Right atrium auricular region (tissue), 2 donors: ENCODE data around the gene ABCA6. TPM values are rescaled to one million over a fixed set of nuclear protein-coding genes. Genes with fewer than 3 reads are reported as not detected.

Source experiments
- DNase-seq: peaks from one replicate; pipeline ENCODE4 v3.0.0-alpha.2; 2019; ENCODE audit warnings: low spot score
- H3K27ac ChIP-seq, 2 donors: fragments of 200-600 bp; sonication (generic); 1 replicate in 1 of 2; 2 replicates in 1 of 2; pipeline ENCODE4 v1.5.1; 2016 to 2019
- H3K27me3 ChIP-seq, 2 donors: fragments of 200-600 bp; sonication (generic); one replicate each; pipeline versions ENCODE4 v1.5.1 to v1.6.0; 2017 to 2019
- H3K36me3 ChIP-seq: fragments of 200-600 bp; sonication (generic); one replicate; pipeline ENCODE4 v1.5.1; 2016
- H3K4me1 ChIP-seq, 2 donors: fragments of 200-600 bp; sonication (generic); one replicate each; pipeline versions ENCODE4 v1.5.1 to v1.6.0; 2017 to 2019
- H3K4me3 ChIP-seq, 2 donors: fragments of 200-600 bp; sonication (generic); 1 replicate in 1 of 2; 2 replicates in 1 of 2; pipeline ENCODE4 v1.5.1; 2017 to 2019; ENCODE audit warnings: mild to moderate bottlenecking in 1 of 2, moderate library complexity in 1 of 2
- H3K9me3 ChIP-seq, 2 donors: fragments of 200-600 bp; sonication (generic); one replicate each; pipeline ENCODE4 v1.5.1; 2019
- CTCF ChIP-seq, 2 donors: fragments of 200-600 bp; sonication (generic); IDR thresholded peaks; one replicate each; pipeline ENCODE4 v1.5.1; 2019; ENCODE audit warnings: antibody characterized with exemption in 2 of 2
- total RNA-seq, 2 donors: library from RNA; depleted of rRNA; stranded (reverse); fragments of >200 nt; gene quantifications; one replicate each; pipeline ENCODE4 v1.1.0, GENCODE V29; 2016

ABCA6 gene
- total RNA-seq, 2 donors from 2014 or later = 20.0 to 41.9 TPM

- Histone ChIP-seq H3K36me3 (no peaks in the 10 kb centered on the region), H3K4me1 (no peaks in the 10 kb centered on the region), H3K4me3 (no peak overlapping the region), H3K9me3 (peaks cover 0 to 3% of the 10 kb centered on the region in 2 donors), H3K27me3 (no peaks in the 10 kb centered on the region), H3K27ac (peak overlapping the region in 1 of 2 donors; percentile 7)
- TF ChIP-seq CTCF (IDR thresholded peaks at IDR 0.05) = no peak
- no peak for DNase-seq
Measured at GRCh38 chr17:69062860-69063581, 78.7 kb downstream of the ABCA6 start.

- peaks cover 0 to 3% of the 10 kb centered on the region in 2 donors for H3K9me3 ChIP-seq
- no peak for TF ChIP-seq CTCF (IDR thresholded peaks at IDR 0.05)
- no peaks in the 10 kb centered on the region for H3K27me3 ChIP-seq
- peak overlapping the region; percentile 8 to 59 for H3K27ac ChIP-seq
- no peak for DNase-seq
- H3K36me3 ChIP-seq = peaks cover 8% of the 10 kb centered on the region
- H3K4me1 ChIP-seq = no peaks in the 10 kb centered on the region
- H3K4me3 ChIP-seq = no peak overlapping the region
Measured at GRCh38 chr17:69061721-69062556, 79.8 kb downstream of the ABCA6 start.

- H3K36me3 ChIP-seq = peaks cover 8% of the 10 kb centered on the region
- peak within 1 kb of the TSS; percentile 18 to 21 for H3K4me3 ChIP-seq
- TF ChIP-seq CTCF (IDR thresholded peaks at IDR 0.05) = no peak
- H3K9me3 ChIP-seq = peaks cover 0 to 10% of the 10 kb centered on the region in 2 donors
- peak; percentile 59 for DNase-seq
- no peaks in the 10 kb centered on the region for H3K27me3 ChIP-seq
- peak within 1 kb of the TSS; percentile 57 to 59 for H3K27ac ChIP-seq
- no peaks in the 10 kb centered on the region for H3K4me1 ChIP-seq
Measured at GRCh38 chr17:69060822-69061221, 80.9 kb downstream of the ABCA6 start, which contains the start of gene ABCA9. Gene ABCA9, minus strand, starts transcription at chr17:69060927. Its CDS starts 9,801 bp downstream, at chr17:69051126.

- Histone ChIP-seq H3K4me1 (no peaks in the 10 kb centered on the region), H3K9me3 (peaks cover 0 to 19% of the 10 kb centered on the region in 2 donors), H3K27ac (peak overlapping the region; percentile 57 to 59), H3K27me3 (no peaks in the 10 kb centered on the region), H3K4me3 (peak overlapping the region; percentile 10 to 21), H3K36me3 (peaks cover 8% of the 10 kb centered on the region)
- TF ChIP-seq CTCF (IDR thresholded peaks at IDR 0.05) = no peak
- no peak for DNase-seq
Measured at GRCh38 chr17:69059458-69060175, 82.1 kb downstream of the ABCA6 start.

- Histone ChIP-seq H3K27ac (no peak overlapping the region), H3K4me3 (no peak overlapping the region), H3K36me3 (peaks cover 8% of the 10 kb centered on the region), H3K27me3 (no peaks in the 10 kb centered on the region), H3K9me3 (peaks cover 0 to 31% of the 10 kb centered on the region in 2 donors), H3K4me1 (no peaks in the 10 kb centered on the region)
- DNase-seq = no peak
- TF ChIP-seq CTCF (IDR thresholded peaks at IDR 0.05) = no peak
Measured at GRCh38 chr17:69058165-69058564, 83.5 kb downstream of the ABCA6 start.
